Measurements from ENCODE around the gene PDGFRB.

GRCh38 chr5:150137997-150138396, 17.6 kb downstream of the PDGFRB start:
- TF ChIP-seq YY1 (IDR thresholded peaks at IDR 0.05; ENCODE audit: extremely low read depth, insufficient replicate concordance, low read depth, low read length): no peak
- TF ChIP-seq POLR2AphosphoS5 (IDR thresholded peaks at IDR 0.05; ENCODE audit: low read depth, low read length): no peak
- no peak for TF ChIP-seq ZNF274 (IDR thresholded peaks at IDR 0.05; ENCODE audit: low read depth, low read length)
- TF ChIP-seq CEBPB (IDR thresholded peaks at IDR 0.05; ENCODE audit: low read depth): no peak
- TF ChIP-seq, protein P1, sequence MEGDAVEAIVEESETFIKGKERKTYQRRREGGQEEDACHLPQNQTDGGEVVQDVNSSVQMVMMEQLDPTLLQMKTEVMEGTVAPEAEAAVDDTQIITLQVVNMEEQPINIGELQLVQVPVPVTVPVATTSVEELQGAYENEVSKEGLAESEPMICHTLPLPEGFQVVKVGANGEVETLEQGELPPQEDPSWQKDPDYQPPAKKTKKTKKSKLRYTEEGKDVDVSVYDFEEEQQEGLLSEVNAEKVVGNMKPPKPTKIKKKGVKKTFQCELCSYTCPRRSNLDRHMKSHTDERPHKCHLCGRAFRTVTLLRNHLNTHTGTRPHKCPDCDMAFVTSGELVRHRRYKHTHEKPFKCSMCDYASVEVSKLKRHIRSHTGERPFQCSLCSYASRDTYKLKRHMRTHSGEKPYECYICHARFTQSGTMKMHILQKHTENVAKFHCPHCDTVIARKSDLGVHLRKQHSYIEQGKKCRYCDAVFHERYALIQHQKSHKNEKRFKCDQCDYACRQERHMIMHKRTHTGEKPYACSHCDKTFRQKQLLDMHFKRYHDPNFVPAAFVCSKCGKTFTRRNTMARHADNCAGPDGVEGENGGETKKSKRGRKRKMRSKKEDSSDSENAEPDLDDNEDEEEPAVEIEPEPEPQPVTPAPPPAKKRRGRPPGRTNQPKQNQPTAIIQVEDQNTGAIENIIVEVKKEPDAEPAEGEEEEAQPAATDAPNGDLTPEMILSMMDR (IDR thresholded peaks at IDR 0.05 in 2 of 3, conservative IDR thresholded peaks at IDR 0.05 in 1 of 3; ENCODE audit: borderline replicate concordance in 1 of 3, insufficient read depth in 1 of 3, low read depth in 2 of 3, low read length in 2 of 3): no peak
- TF ChIP-seq JUND (IDR thresholded peaks at IDR 0.05): no peak
- no peak for TF ChIP-seq FOSL1 (IDR thresholded peaks at IDR 0.05; ENCODE audit: low read depth)
- no peak for TF ChIP-seq SP1 (IDR thresholded peaks at IDR 0.05; ENCODE audit: low read depth)
- TF ChIP-seq RAD21 (IDR thresholded peaks at IDR 0.05; ENCODE audit: low read depth): no peak
- TF ChIP-seq POLR2A (IDR thresholded peaks at IDR 0.05; ENCODE audit: borderline replicate concordance, extremely low read depth, insufficient read depth, insufficient read length): no peak
- no peak for TF ChIP-seq REST (IDR thresholded peaks at IDR 0.05; ENCODE audit: low read depth)
- TF ChIP-seq TCF7L2 (IDR thresholded peaks at IDR 0.05; ENCODE audit: borderline replicate concordance, extremely low read depth, insufficient read depth, insufficient read length): no peak

All from HCT116 (cell line).